GM21526 (cell line): Measurements from ENCODE around the gene NNAT.
"Not testable (repeated sequence)": the region's sequence is repeated elsewhere in the genome, so short reads cannot be mapped to it uniquely, and the experiment has no call there.

ENCODE experiments used
- ATAC-seq: cut with Tn5 transposase; IDR thresholded peaks from one replicate; pipeline ENCODE4 v1.9.1; 2021; ENCODE audit warnings: moderate library complexity; ENCODE audit not compliant: unreplicated experiment, low FRiP score

NNAT gene

GRCh38 chr20:37521061-37521771 is at the start of gene NNAT:
Gene NNAT (plus strand): TSS chr20:37521250. CDS start chr20:37521332, 82 bp downstream.
- no peak for ATAC-seq

GRCh38 chr20:37471741-37472235 is 49.3 kb upstream of the NNAT start:
- no peak for ATAC-seq

- not testable (repeated sequence) for ATAC-seq
Observed at GRCh38 chr20:37472435-37472834, 48.6 kb upstream of the NNAT start.

GRCh38 chr20:37473249-37474000 is 47.6 kb upstream of the NNAT start:
- ATAC-seq = no peak

GRCh38 chr20:37474386-37474785 is 46.7 kb upstream of the NNAT start:
- ATAC-seq = no peak

- no peak for ATAC-seq
Observed at GRCh38 chr20:37475252-37475651, 45.8 kb upstream of the NNAT start.

- ATAC-seq = no peak
Observed at GRCh38 chr20:37477041-37477440, 44.0 kb upstream of the NNAT start.

GRCh38 chr20:37479266-37479665 is 41.8 kb upstream of the NNAT start:
- ATAC-seq = no peak

- ATAC-seq = no peak
Observed at GRCh38 chr20:37479925-37480691, 40.9 kb upstream of the NNAT start.

GRCh38 chr20:37480919-37481318 is 40.1 kb upstream of the NNAT start:
- no peak for ATAC-seq

GRCh38 chr20:37481610-37482009 is 39.4 kb upstream of the NNAT start:
- ATAC-seq = no peak

- no peak for ATAC-seq
Observed at GRCh38 chr20:37484331-37484730, 36.7 kb upstream of the NNAT start.

GRCh38 chr20:37486209-37486608 is 34.8 kb upstream of the NNAT start:
- not testable (repeated sequence) for ATAC-seq

- ATAC-seq = no peak
Observed at GRCh38 chr20:37490663-37491350, 30.2 kb upstream of the NNAT start.

GRCh38 chr20:37492096-37492625 is 28.9 kb upstream of the NNAT start:
- no peak for ATAC-seq

GRCh38 chr20:37492945-37493344 is 28.1 kb upstream of the NNAT start:
- no peak for ATAC-seq

- no peak for ATAC-seq
Observed at GRCh38 chr20:37494301-37494700, 26.7 kb upstream of the NNAT start.

GRCh38 chr20:37494796-37495195 is 26.3 kb upstream of the NNAT start:
- no peak for ATAC-seq

- ATAC-seq = no peak
Observed at GRCh38 chr20:37498066-37498665, 22.9 kb upstream of the NNAT start.

GRCh38 chr20:37500311-37500710 is 20.7 kb upstream of the NNAT start:
- ATAC-seq = no peak
